Uterus (tissue), 4 donors: ENCODE data around the gene SCN4A. TPM values are rescaled to one million over a fixed set of nuclear protein-coding genes. Genes with fewer than 3 reads are reported as not detected.

Source experiments
- DNase-seq, 2 donors: peaks; one replicate each; pipeline ENCODE4 v3.0.0-alpha.2; 2019 to 2020
- H3K27ac ChIP-seq, 2 donors: fragments of 200-600 bp; sonication (generic); 1 replicate in 1 of 2; 2 replicates in 1 of 2; pipeline ENCODE4 v1.5.1; 2016 to 2018
- H3K27me3 ChIP-seq, 2 donors: fragments of 200-600 bp; sonication (generic); one replicate each; pipeline ENCODE4 v1.5.1; 2018 to 2019; ENCODE audit warnings: control low read depth in 1 of 2
- H3K36me3 ChIP-seq, 2 donors: fragments of 200-600 bp; sonication (generic); one replicate each; pipeline ENCODE4 v1.5.1; 2019; ENCODE audit warnings: control low read depth in 1 of 2
- H3K4me1 ChIP-seq, 2 donors: fragments of 200-600 bp; sonication (generic); one replicate each; pipeline ENCODE4 v1.5.1; 2018 to 2019; ENCODE audit warnings: control low read depth in 1 of 2
- H3K4me3 ChIP-seq, 2 donors: fragments of 200-600 bp; sonication (generic); 1 replicate in 1 of 2; 2 replicates in 1 of 2; pipeline ENCODE4 v1.5.1; 2018 to 2019; ENCODE audit warnings: mild to moderate bottlenecking in 1 of 2
- H3K9me3 ChIP-seq, 2 donors: fragments of 200-600 bp; sonication (generic); one replicate each; pipeline ENCODE4 v1.5.1; 2019; ENCODE audit warnings: control low read depth in 1 of 2
- CTCF ChIP-seq, 4 experiments: fragments of 200-600 bp in 2 of 4; fragments of 450-650 bp in 2 of 4; sonication (generic) in 2 of 4; IDR thresholded peaks; one replicate each; pipeline ENCODE4 v1.5.1; 2016 to 2019; ENCODE audit warnings: antibody characterized with exemption in 4 of 4, mild to moderate bottlenecking in 2 of 4, moderate library complexity in 1 of 4
- POLR2A ChIP-seq, 2 donors: fragments of 450-650 bp; IDR thresholded peaks; one replicate each; pipeline ENCODE4 v1.6.1; 2016; ENCODE audit warnings: antibody characterized with exemption in 2 of 2, mild to moderate bottlenecking in 1 of 2, moderate library complexity in 1 of 2
- intact Hi-C: fragments of 100-400 bp; cut with DNase I; formaldehyde crosslinking; loops from one replicate; pipeline ENCODE4 v1.15.1; 2023; ENCODE audit warnings: low total_unique reads
- total RNA-seq, 4 donors: library from RNA; depleted of rRNA in 3 of 4; stranded (reverse); fragments of >200 nt in 3 of 4; gene quantifications; one replicate each; pipeline versions ENCODE4 v1.1.0 to v1.2.4, GENCODE V29; 2014 to 2023
- donor health status: DM: yes; HTN: yes; CAD: no.

The SCN4A gene
- total RNA-seq, 4 donors from 2014 or later: 0.14 to 0.24 TPM; not detected in 2

GRCh38 chr17:63997341-63998048, 24.8 kb upstream of the SCN4A start:
- H3K27me3 ChIP-seq: no peaks in the 10 kb centered on the region
- peaks cover 0 to 6% of the 10 kb centered on the region in 2 donors for H3K4me1 ChIP-seq
- peak overlapping the region; percentile 31 to 32 for H3K4me3 ChIP-seq
- intact Hi-C loops: no loop called here
- H3K36me3 ChIP-seq: no peaks in the 10 kb centered on the region
- no peak for TF ChIP-seq POLR2A (IDR thresholded peaks at IDR 0.05)
- TF ChIP-seq CTCF (IDR thresholded peaks at IDR 0.05): no peak
- peak overlapping the region in 1 of 2 donors; percentile 5 for H3K27ac ChIP-seq
- no peaks in the 10 kb centered on the region for H3K9me3 ChIP-seq
- peak in 1 of 2 donors; percentile 20 for DNase-seq

GRCh38 chr17:63996430-63997182, 23.9 kb upstream of the SCN4A start:
- H3K4me3 ChIP-seq: no peak overlapping the region
- intact Hi-C loops: no loop called here
- H3K9me3 ChIP-seq: no peaks in the 10 kb centered on the region
- DNase-seq: peak in 1 of 2 donors; percentile 5
- H3K27me3 ChIP-seq: no peaks in the 10 kb centered on the region
- TF ChIP-seq CTCF (IDR thresholded peaks at IDR 0.05): no peak
- TF ChIP-seq POLR2A (IDR thresholded peaks at IDR 0.05): no peak
- no peaks in the 10 kb centered on the region for H3K36me3 ChIP-seq
- H3K4me1 ChIP-seq: peaks cover 0 to 6% of the 10 kb centered on the region in 2 donors
- H3K27ac ChIP-seq: no peak overlapping the region

- H3K27me3 ChIP-seq: peaks cover 0 to 1% of the 10 kb centered on the region in 2 donors
Measured at GRCh38 chr17:63995626-63996025, 22.9 kb upstream of the SCN4A start.

GRCh38 chr17:63993368-63993985, 20.8 kb upstream of the SCN4A start:
- peaks cover 0 to 2% of the 10 kb centered on the region in 2 donors for H3K4me1 ChIP-seq
- TF ChIP-seq POLR2A (IDR thresholded peaks at IDR 0.05) (no peak), CTCF (IDR thresholded peaks at IDR 0.05) (no peak)
- no peak overlapping the region for H3K4me3 ChIP-seq
- no peaks in the 10 kb centered on the region for H3K36me3 ChIP-seq
- DNase-seq: no peak
- peaks cover 0 to 7% of the 10 kb centered on the region in 2 donors for H3K27me3 ChIP-seq
- intact Hi-C loops: no loop called here
- H3K9me3 ChIP-seq: no peaks in the 10 kb centered on the region
- H3K27ac ChIP-seq: no peak overlapping the region

More at GRCh38 chr17:63995626-63996025, 22.9 kb upstream of the SCN4A start:
- Histone ChIP-seq H3K9me3 (no peaks in the 10 kb centered on the region), H3K4me1 (peaks cover 0 to 6% of the 10 kb centered on the region in 2 donors), H3K27ac (no peak overlapping the region), H3K4me3 (no peak overlapping the region), H3K36me3 (no peaks in the 10 kb centered on the region)
- no peak for TF ChIP-seq CTCF (IDR thresholded peaks at IDR 0.05)
- intact Hi-C loops: no loop called here
- peak in 1 of 2 donors; percentile 2 for DNase-seq
